ENCODE data around the gene PIK3CB.

PIK3CB gene

DNA sequence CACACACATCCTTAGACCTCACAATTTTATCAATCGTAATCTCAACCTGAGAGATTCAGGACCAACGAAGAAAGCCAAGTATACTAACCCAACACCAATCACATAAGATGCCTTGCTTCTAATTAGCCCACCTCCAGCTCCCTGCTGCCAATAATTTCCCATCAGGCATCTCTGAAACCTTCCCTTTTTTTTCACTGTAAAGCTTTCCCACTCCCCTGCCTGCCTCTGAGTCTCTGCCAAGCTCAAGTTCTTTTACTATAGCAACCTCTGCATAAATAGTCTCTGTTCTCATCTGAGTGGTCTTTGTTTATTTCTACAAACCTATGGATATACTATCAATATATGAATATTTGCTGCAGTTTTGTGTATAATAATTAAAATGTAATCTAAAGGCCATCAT is 86.5 kb downstream of the PIK3CB start:
- H3K4me3 ChIP-seq (ENCODE audit: low read depth, low read length): no peak overlapping the region
- H3K36me3 ChIP-seq (ENCODE audit: control insufficient read depth in 2 of 2, insufficient read depth in 1 of 2, low read length in 2 of 2): peaks cover 0 to 6% of the 10 kb centered on the region in 2 experiments; a peak in 1 of 3 replicates
- ChIA-PET POLR2A (no interaction called here), CTCF (no interaction called here)
- no peak overlapping the region for H3K27ac ChIP-seq (ENCODE audit: extremely low read depth, low read depth, low read length)
- no peaks in the 10 kb centered on the region for H3K9me3 ChIP-seq (ENCODE audit: control insufficient read depth, insufficient read depth, low read depth, low read length)
- TF ChIP-seq ZBTB49 (tag by site-specific recombination; IDR thresholded peaks at IDR 0.05; ENCODE audit: low read depth): no peak
- peak; percentile 49; the same call in 1 of the 2 replicates for TF ChIP-seq ZNF335 (tag by site-specific recombination; conservative IDR thresholded peaks at IDR 0.05)
- TF ChIP-seq ZBTB11 (tag by site-specific recombination; conservative IDR thresholded peaks at IDR 0.05; ENCODE audit: low read depth): no peak
- no peaks in the 10 kb centered on the region for H3K4me1 ChIP-seq (ENCODE audit: control insufficient read depth, insufficient read depth, low read length)

GRCh38 chr3:138747225-138747624 is 87.5 kb downstream of the PIK3CB start:
- POLR2A ChIA-PET: no interaction called here
- no peaks in the 10 kb centered on the region for H3K9me3 ChIP-seq (ENCODE audit: control insufficient read depth, insufficient read depth, low read depth, low read length)
- 0 out of 2 replicates have a peak, but pooled peaks have one; percentile 40 for TF ChIP-seq SCRT2 (tag by site-specific recombination; IDR thresholded peaks at IDR 0.05)
- no peak for TF ChIP-seq ZNF792 (tag by site-specific recombination; IDR thresholded peaks at IDR 0.05)
- TF ChIP-seq BCL6B (tag by site-specific recombination; IDR thresholded peaks at IDR 0.05): no peak
- TF ChIP-seq, protein P1, sequence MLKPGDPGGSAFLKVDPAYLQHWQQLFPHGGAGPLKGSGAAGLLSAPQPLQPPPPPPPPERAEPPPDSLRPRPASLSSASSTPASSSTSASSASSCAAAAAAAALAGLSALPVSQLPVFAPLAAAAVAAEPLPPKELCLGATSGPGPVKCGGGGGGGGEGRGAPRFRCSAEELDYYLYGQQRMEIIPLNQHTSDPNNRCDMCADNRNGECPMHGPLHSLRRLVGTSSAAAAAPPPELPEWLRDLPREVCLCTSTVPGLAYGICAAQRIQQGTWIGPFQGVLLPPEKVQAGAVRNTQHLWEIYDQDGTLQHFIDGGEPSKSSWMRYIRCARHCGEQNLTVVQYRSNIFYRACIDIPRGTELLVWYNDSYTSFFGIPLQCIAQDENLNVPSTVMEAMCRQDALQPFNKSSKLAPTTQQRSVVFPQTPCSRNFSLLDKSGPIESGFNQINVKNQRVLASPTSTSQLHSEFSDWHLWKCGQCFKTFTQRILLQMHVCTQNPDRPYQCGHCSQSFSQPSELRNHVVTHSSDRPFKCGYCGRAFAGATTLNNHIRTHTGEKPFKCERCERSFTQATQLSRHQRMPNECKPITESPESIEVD (tag by site-specific recombination; IDR thresholded peaks at IDR 0.05): peak; percentile 60
- no peak for TF ChIP-seq ZNF341 (tag by site-specific recombination; IDR thresholded peaks at IDR 0.05; ENCODE audit: low read depth)
- TF ChIP-seq ZBTB20 (tag by site-specific recombination; IDR thresholded peaks at IDR 0.05): no peak
- TF ChIP-seq ZNF2 (tag by site-specific recombination; IDR thresholded peaks at IDR 0.05): no peak
- TF ChIP-seq REPIN1 (tag by site-specific recombination; IDR thresholded peaks at IDR 0.05; ENCODE audit: low read depth): no peak
- peaks cover 0 to 6% of the 10 kb centered on the region in 2 experiments; a peak in 1 of 3 replicates for H3K36me3 ChIP-seq (ENCODE audit: control insufficient read depth in 2 of 2, insufficient read depth in 1 of 2, low read length in 2 of 2)
- no peaks in the 10 kb centered on the region for H3K4me1 ChIP-seq (ENCODE audit: control insufficient read depth, insufficient read depth, low read length)
- H3K4me3 ChIP-seq (ENCODE audit: low read depth, low read length): no peak overlapping the region
- CTCF ChIA-PET: no interaction called here
- H3K27ac ChIP-seq (ENCODE audit: extremely low read depth, low read depth, low read length): no peak overlapping the region

DNA sequence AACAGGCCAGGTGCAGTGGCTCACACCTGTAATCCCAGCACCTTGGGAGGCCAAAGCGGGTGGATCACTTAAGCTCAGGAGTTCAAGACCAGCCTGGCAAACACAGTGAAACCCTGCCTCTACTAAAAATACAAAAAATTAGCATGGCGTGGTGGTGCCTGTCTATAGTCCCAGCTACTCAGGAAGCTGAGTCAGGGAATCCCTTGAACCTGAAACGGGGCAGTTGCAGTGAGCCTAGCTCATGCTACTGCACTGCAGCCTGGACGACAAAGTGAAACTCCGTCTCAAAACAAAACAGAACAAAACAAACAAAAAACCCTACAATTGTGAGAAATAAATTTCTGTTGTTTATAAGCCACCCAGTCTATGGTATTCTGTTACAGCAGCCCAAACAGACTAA is 94.7 kb downstream of the PIK3CB start:
- H3K4me3 ChIP-seq (ENCODE audit: low read depth, low read length): no peak overlapping the region
- H3K4me1 ChIP-seq (ENCODE audit: control insufficient read depth, insufficient read depth, low read length): no peaks in the 10 kb centered on the region
- ChIA-PET POLR2A (no interaction called here), CTCF (interaction anchor here (0.7 kb wide), 1 partner anchor 355 kb away, joined by 4 read pairs; no protein-coding TSS in a partner anchor)
- peaks cover 0 to 5% of the 10 kb centered on the region in 2 experiments; a peak in 1 of 3 replicates for H3K36me3 ChIP-seq (ENCODE audit: control insufficient read depth in 2 of 2, insufficient read depth in 1 of 2, low read length in 2 of 2)
- H3K27ac ChIP-seq (ENCODE audit: extremely low read depth, low read depth, low read length): no peak overlapping the region
- H3K9me3 ChIP-seq (ENCODE audit: control insufficient read depth, insufficient read depth, low read depth, low read length): no peaks in the 10 kb centered on the region
- no peak for TF ChIP-seq ZNF121 (tag by site-specific recombination; IDR thresholded peaks at IDR 0.05)
- no peak for TF ChIP-seq ZNF341 (tag by site-specific recombination; IDR thresholded peaks at IDR 0.05; ENCODE audit: low read depth)
- TF ChIP-seq ZNF24 (tag by site-specific recombination; IDR thresholded peaks at IDR 0.05): no peak
- no peak for TF ChIP-seq ZFP37 (tag by site-specific recombination; IDR thresholded peaks at IDR 0.05)
- TF ChIP-seq ZNF394 (tag by site-specific recombination; IDR thresholded peaks at IDR 0.05; ENCODE audit: borderline replicate concordance): no peak
- TF ChIP-seq PATZ1 (tag by site-specific recombination; IDR thresholded peaks at IDR 0.05): no peak
- TF ChIP-seq ZNF623 (tag by site-specific recombination; IDR thresholded peaks at IDR 0.05): no peak
- TF ChIP-seq HOXD13 (CRISPR knock-in tag; IDR thresholded peaks at IDR 0.05; ENCODE audit: borderline replicate concordance): no peak

All from HEK293 (cell line).